Endothelial cell of umbilical vein (primary cell): ENCODE results near the gene EFTUD2. TPM values are rescaled to one million over a fixed set of nuclear protein-coding genes. Genes with fewer than 3 reads are reported as not detected.

Experiments
- BruUV-seq: library from RNA; stranded (reverse); fragments of 400-500 nt; replicated peaks from 2 replicates; lab custom pipeline; 2021; lab: Mats Ljungman, UMichigan
- CTCF ChIA-PET: fragments of 300-600, 350-600 bp; sonication (Branson Sonifier 250); formaldehyde crosslinking; loops from one replicate; lab custom pipeline; 2021; ENCODE audit warnings: antibody characterized with exemption, inconsistent platforms; lab: Charles Lee
- POLR2A ChIA-PET: fragments of 300-600, 350-600 bp; sonication (Branson Sonifier 250); formaldehyde crosslinking; loops from one replicate; lab custom pipeline; 2021; ENCODE audit warnings: antibody characterized with exemption, inconsistent platforms; lab: Charles Lee
- DNase-seq: peaks from one replicate; pipeline ENCODE4 v3.0.0-alpha.2; 2011; ENCODE audit warnings: low read depth, low spot score
- FAIRE-seq: peaks from 2 replicates; lab custom pipeline; 2011; peaks lifted over from hg19 to GRCh38; lab: Jason Lieb, UNC
- H2AFZ ChIP-seq: 2 replicates; pipeline ENCODE4 v1.6.0; 2012; ENCODE audit warnings: low read depth, low read length, control low read depth, inconsistent platforms
- H3K27ac ChIP-seq: 2 replicates; pipeline ENCODE4 v1.5.1; 2011; ENCODE audit warnings: low read depth, mild to moderate bottlenecking, control low read depth, low read length, moderate library complexity; ENCODE audit not compliant: insufficient read depth
- H3K27me3 ChIP-seq, 2 experiments: 2 replicates each; pipeline versions ENCODE4 v1.6.0 to v1.6.1; 2011; ENCODE audit warnings: low read length in 2 of 2, mixed read lengths in 1 of 2; ENCODE audit not compliant: control insufficient read depth in 2 of 2, insufficient read depth in 2 of 2
- H3K36me3 ChIP-seq, 2 experiments: 2 replicates in 1 of 2; 3 replicates in 1 of 2; pipeline ENCODE4 v1.5.1; 2011; ENCODE audit warnings: low read length in 2 of 2, mild to moderate bottlenecking in 1 of 2, moderate library complexity in 1 of 2; ENCODE audit not compliant: control insufficient read depth in 2 of 2, insufficient read depth in 2 of 2; ENCODE audit errors: extremely low read depth in 1 of 2
- H3K4me1 ChIP-seq: 3 replicates; pipeline ENCODE4 v1.5.1; 2011; ENCODE audit warnings: mild to moderate bottlenecking, low read length; ENCODE audit not compliant: control insufficient read depth, insufficient read depth; ENCODE audit errors: extremely low read depth
- H3K4me2 ChIP-seq: 2 replicates; pipeline ENCODE4 v1.6.1; 2011; ENCODE audit warnings: low read length, control low read depth, mixed read lengths; ENCODE audit not compliant: insufficient read depth
- H3K4me3 ChIP-seq, 3 experiments: fragments of 200-600 bp in 1 of 3; sonication (generic), shearing (Covaris generic) in 1 of 3; replicated peaks in 1 of 3; 2 replicates each; pipeline ENCODE4 v1.5.1; 2011 to 2016; ENCODE audit warnings: control low read depth in 3 of 3, low read length in 3 of 3, mild to moderate bottlenecking in 2 of 3, inconsistent platforms in 1 of 3, low read depth in 1 of 3, moderate library complexity in 1 of 3; ENCODE audit not compliant: insufficient read depth in 1 of 3
- H3K79me2 ChIP-seq: 2 replicates; pipeline ENCODE4 v1.6.0; 2012; ENCODE audit warnings: low read length, inconsistent platforms; ENCODE audit not compliant: control insufficient read depth, insufficient read depth
- H3K9ac ChIP-seq: replicated peaks from 2 replicates; pipeline ENCODE3; 2011; ENCODE audit warnings: low read length, control low read depth; ENCODE audit not compliant: insufficient read depth; ENCODE audit errors: extremely low read depth
- H3K9me1 ChIP-seq: replicated peaks from 3 replicates; pipeline ENCODE4 v1.6.0; 2011; ENCODE audit warnings: mild to moderate bottlenecking, low read length; ENCODE audit not compliant: control insufficient read depth, insufficient read depth; ENCODE audit errors: extremely low read depth
- H3K9me3 ChIP-seq: replicated peaks from 2 replicates; pipeline ENCODE4 v1.5.1; 2012; ENCODE audit warnings: low read length, inconsistent platforms; ENCODE audit not compliant: control insufficient read depth, insufficient read depth
- H4K20me1 ChIP-seq: replicated peaks from 2 replicates; pipeline ENCODE3; 2011; ENCODE audit warnings: mild to moderate bottlenecking, low read length; ENCODE audit not compliant: control insufficient read depth, insufficient read depth; ENCODE audit errors: extremely low read depth
- EZH2 ChIP-seq: IDR thresholded peaks from 2 replicates; pipeline ENCODE4 v1.6.1; 2012; ENCODE audit warnings: borderline replicate concordance, low read depth, mild to moderate bottlenecking, moderate library complexity, low read length, inconsistent platforms; ENCODE audit not compliant: severe bottlenecking
- FOS ChIP-seq: IDR thresholded peaks from 2 replicates; pipeline ENCODE4 v1.6.1; 2011; ENCODE audit warnings: mild to moderate bottlenecking, low read length, moderate library complexity, borderline replicate concordance; ENCODE audit not compliant: insufficient read depth
- GATA2 ChIP-seq: IDR thresholded peaks from 2 replicates; pipeline ENCODE4 v1.7.0; 2011; ENCODE audit warnings: low read depth, mild to moderate bottlenecking, moderate library complexity, mixed read lengths, low read length; ENCODE audit not compliant: insufficient read length, insufficient read depth
- JUN ChIP-seq: IDR thresholded peaks from 2 replicates; pipeline ENCODE4 v1.6.1; 2011; ENCODE audit warnings: borderline replicate concordance, low read depth; ENCODE audit not compliant: insufficient read length, insufficient read depth
- MAX ChIP-seq: IDR thresholded peaks from 2 replicates; pipeline ENCODE4 v1.6.1; 2011; ENCODE audit not compliant: insufficient read depth, insufficient read length
- MYC ChIP-seq: IDR thresholded peaks from one replicate; pipeline ENCODE4 v1.6.1; 2011; ENCODE audit warnings: mild to moderate bottlenecking, low read depth, low read length
- POLR2A ChIP-seq: IDR thresholded peaks from 2 replicates; pipeline ENCODE4 v1.6.1; 2012; ENCODE audit warnings: low read depth, mild to moderate bottlenecking, control low read depth, low read length
- POLR2AphosphoS5 ChIP-seq: IDR thresholded peaks from 2 replicates; pipeline ENCODE4 v1.6.1; 2012; ENCODE audit warnings: low read depth, mild to moderate bottlenecking, control low read depth, low read length, moderate library complexity; ENCODE audit not compliant: insufficient read depth
- dilution Hi-C: fragments of 300-500 bp; cut with MboI; formaldehyde crosslinking; loops from one replicate; pipeline ENCODE4 v1.15.0; 2019; ENCODE audit warnings: low sequenced_read_pairs; ENCODE audit not compliant: extremely low pct_ligation_motif_present
- intact Hi-C: fragments of 100-400 bp; cut with micrococcal nuclease; formaldehyde crosslinking; loops from one replicate; pipeline ENCODE4 v1.10.0; 2022
- polyA plus RNA-seq, 4 experiments: library from polyadenylated mRNA; depleted of rRNA in 3 of 4; stranded (reverse) in 3 of 4; unstranded in 1 of 4; fragments of >200 nt; gene quantifications; 2 replicates each; pipeline versions ENCODE4 v1.2.1 to v1.2.3, GENCODE V29; 2011 to 2012; ENCODE audit warnings: missing spikeins in 1 of 4
- total RNA-seq: library from RNA; stranded (reverse); gene quantifications from 2 replicates; pipeline ENCODE4 v1.2.3, GENCODE V29; 2021
- TF ChIP-seq, protein P1 (sequence below), 2 donors: IDR thresholded peaks; 1 replicate in 1 of 2; 2 replicates in 1 of 2; pipeline ENCODE4 v1.5.1; 2011; ENCODE audit warnings: low read length in 2 of 2, mild to moderate bottlenecking in 2 of 2, moderate library complexity in 2 of 2, control low read depth in 1 of 2, inconsistent platforms in 1 of 2, low read depth in 1 of 2; ENCODE audit not compliant: insufficient read depth in 1 of 2; ENCODE audit errors: extremely low read depth in 1 of 2

The EFTUD2 gene
- total and polyA plus RNA-seq, 2 donors (not counting 3 experiments of a cell fraction or from before 2014, with no cell fraction given), result 125 to 170 TPM

DNA sequence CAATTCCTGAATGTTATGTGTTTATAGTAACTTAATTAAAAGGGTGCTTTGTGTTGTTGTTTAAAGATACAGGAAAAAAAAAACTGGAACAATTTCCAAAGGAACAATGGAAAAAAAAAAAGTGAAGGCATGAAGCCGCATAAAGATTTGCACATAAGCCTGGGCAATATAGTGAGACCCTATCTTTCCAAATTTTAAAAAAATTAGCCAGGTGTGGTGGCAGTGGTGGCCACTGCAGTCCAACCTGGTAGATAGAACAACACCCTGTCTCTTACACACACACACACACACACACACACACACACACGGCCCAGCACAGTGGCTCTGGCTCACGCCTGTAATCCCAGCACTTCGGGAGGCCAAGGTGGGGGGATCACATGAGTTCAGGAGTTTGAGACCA is 91.1 kb downstream of the EFTUD2 start:
- TF ChIP-seq POLR2AphosphoS5, result no peak
- Histone ChIP-seq H3K27me3 (no peaks in the 10 kb centered on the region), H3K9me1 (no peaks in the 10 kb centered on the region), H3K4me2 (no peak overlapping the region), H3K9me3 (no peaks in the 10 kb centered on the region), H2AFZ (no peak overlapping the region), H4K20me1 (peaks cover 2% of the 10 kb centered on the region), H3K4me3 (no peak overlapping the region), H3K36me3 (peaks cover 13% of the 10 kb centered on the region in 2 experiments), H3K4me1 (no peaks in the 10 kb centered on the region), H3K9ac (no peak overlapping the region), H3K27ac (no peak overlapping the region), H3K79me2 (peaks cover 18% of the 10 kb centered on the region)
- CTCF ChIA-PET, result interaction anchor here (1.2 to 2.9 kb wide), 2 partner anchors 29 to 32 kb away, joined by 3 to 13 read pairs; no protein-coding TSS in a partner anchor
- intact Hi-C loops, result no loop called here
- no peak for FAIRE-seq
- no peak for DNase-seq
- dilution Hi-C loops, result no loop called here
- POLR2A ChIA-PET, result no interaction called here
- BruUV-seq, result no TSS peak

DNA sequence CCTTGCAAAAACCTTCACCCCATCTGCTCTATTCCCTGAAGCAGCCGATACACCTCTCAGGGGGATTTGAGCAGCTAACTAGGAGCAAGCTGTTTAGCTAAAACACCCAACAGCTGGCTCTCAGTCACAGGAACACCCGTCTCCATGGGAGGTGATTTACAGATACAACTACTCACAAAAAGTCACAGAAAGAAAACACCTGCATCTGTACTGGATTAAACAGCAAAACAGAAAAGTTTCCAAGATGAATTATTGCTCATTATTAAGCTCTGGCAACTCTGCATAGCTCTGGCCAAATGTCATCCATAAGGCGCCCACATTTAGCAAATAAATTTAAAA is 91.5 kb downstream of the EFTUD2 start:
- no peaks in the 10 kb centered on the region for H3K4me1 ChIP-seq
- H3K9me1 ChIP-seq, result no peaks in the 10 kb centered on the region
- H3K9me3 ChIP-seq, result no peaks in the 10 kb centered on the region
- H3K36me3 ChIP-seq, result peaks cover 13% of the 10 kb centered on the region in 2 experiments
- H3K9ac ChIP-seq, result no peak overlapping the region
- H2AFZ ChIP-seq, result no peak overlapping the region
- ChIA-PET CTCF (interaction anchor here (1.2 to 2.9 kb wide), 2 partner anchors 29 to 33 kb away, joined by 3 to 13 read pairs; no protein-coding TSS in a partner anchor), POLR2A (no interaction called here)
- H3K4me3 ChIP-seq, result no peak overlapping the region
- H3K4me2 ChIP-seq, result no peak overlapping the region
- H3K79me2 ChIP-seq, result peaks cover 15% of the 10 kb centered on the region
- FAIRE-seq (no peak), DNase-seq (no peak)
- intact Hi-C loops (no loop called here), dilution Hi-C loops (no loop called here)
- H4K20me1 ChIP-seq, result peaks cover 2% of the 10 kb centered on the region
- no peaks in the 10 kb centered on the region for H3K27me3 ChIP-seq
- BruUV-seq, result no TSS peak
- H3K27ac ChIP-seq, result no peak overlapping the region
- TF ChIP-seq JUN (no peak), EZH2 (no peak), POLR2AphosphoS5 (no peak), GATA2 (no peak), FOS (no peak), MYC (no peak), MAX (no peak), POLR2A (no peak)
- TF ChIP-seq, protein P1, sequence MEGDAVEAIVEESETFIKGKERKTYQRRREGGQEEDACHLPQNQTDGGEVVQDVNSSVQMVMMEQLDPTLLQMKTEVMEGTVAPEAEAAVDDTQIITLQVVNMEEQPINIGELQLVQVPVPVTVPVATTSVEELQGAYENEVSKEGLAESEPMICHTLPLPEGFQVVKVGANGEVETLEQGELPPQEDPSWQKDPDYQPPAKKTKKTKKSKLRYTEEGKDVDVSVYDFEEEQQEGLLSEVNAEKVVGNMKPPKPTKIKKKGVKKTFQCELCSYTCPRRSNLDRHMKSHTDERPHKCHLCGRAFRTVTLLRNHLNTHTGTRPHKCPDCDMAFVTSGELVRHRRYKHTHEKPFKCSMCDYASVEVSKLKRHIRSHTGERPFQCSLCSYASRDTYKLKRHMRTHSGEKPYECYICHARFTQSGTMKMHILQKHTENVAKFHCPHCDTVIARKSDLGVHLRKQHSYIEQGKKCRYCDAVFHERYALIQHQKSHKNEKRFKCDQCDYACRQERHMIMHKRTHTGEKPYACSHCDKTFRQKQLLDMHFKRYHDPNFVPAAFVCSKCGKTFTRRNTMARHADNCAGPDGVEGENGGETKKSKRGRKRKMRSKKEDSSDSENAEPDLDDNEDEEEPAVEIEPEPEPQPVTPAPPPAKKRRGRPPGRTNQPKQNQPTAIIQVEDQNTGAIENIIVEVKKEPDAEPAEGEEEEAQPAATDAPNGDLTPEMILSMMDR (IDR thresholded peaks at IDR 0.05; ENCODE audit: extremely low read depth in 1 of 2, insufficient read depth in 1 of 2, low read depth in 1 of 2, low read length in 2 of 2), result no peak
